ENCODE measurements around the gene CD6. TPM values are rescaled to one million over a fixed set of nuclear protein-coding genes. Genes with fewer than 3 reads are reported as not detected.
A peak's percentile ranks its signal among the peaks of the same experiment; 100 is the strongest.

CD6 gene
- total RNA-seq = 100 to 1,000 TPM; 286 to 377 TPM

- CTCF ChIA-PET = interaction anchor here (0.7 to 3.2 kb wide), 15 partner anchors 8 to 215 kb away, joined by 3 to 16 read pairs (median 4); partner anchors contain the start of gene CD5
These were observed at the start of gene CD6 for GRCh38 chr11:60971520-60971919. Gene CD6, plus strand, starts transcription at chr11:60971680. Its CDS starts 186 bp downstream, at chr11:60971866.

GRCh38 chr11:60921777-60922335 is 49.6 kb upstream of the CD6 start:
- CTCF ChIA-PET = interaction anchor here (0.7 kb wide), 1 partner anchor 19 kb away, joined by 3 read pairs; no protein-coding TSS in a partner anchor

More at GRCh38 chr11:60971520-60971919, at the start of gene CD6:
- Mint-ChIP-seq H3K27me3 (peaks cover 2% of the 10 kb centered on the region), H3K27ac (peak within 1 kb of the TSS; percentile 98), H3K4me3 (peak within 1 kb of the TSS; percentile 87), H3K36me3 (ENCODE audit: low read depth) (peaks cover 46% of the 10 kb centered on the region), H3K9me3 (ENCODE audit: low read depth) (peaks cover 3% of the 10 kb centered on the region), H3K4me1 (peaks cover 21% of the 10 kb centered on the region)
- peak; percentile 60 for ATAC-seq
- intact Hi-C loops (cut with DNase I, micrococcal nuclease) = loop anchor here in 1 of 2 experiments (2.0 kb wide), 2 partner anchors 51 to 139 kb away; no protein-coding TSS in a partner anchor
- DNase-seq = peak; percentile 82
- POLR2A ChIA-PET = interaction anchor here (0.8 to 1.5 kb wide), 6 partner anchors 13 to 131 kb away, joined by 3 to 5 read pairs (median 4); partner anchors contain the start of gene CD5

GRCh38 chr11:60922906-60923305 is 48.6 kb upstream of the CD6 start:
- Mint-ChIP-seq H3K27ac (no peak overlapping the region), H3K36me3 (ENCODE audit: low read depth) (peaks cover 44% of the 10 kb centered on the region), H3K4me3 (no peak overlapping the region), H3K27me3 (peaks cover 12% of the 10 kb centered on the region), H3K4me1 (peaks cover 26% of the 10 kb centered on the region), H3K9me3 (ENCODE audit: low read depth) (no peaks in the 10 kb centered on the region)
- intact Hi-C loops (cut with DNase I, micrococcal nuclease) = no loop called here
- POLR2A ChIA-PET = interaction anchor here (1.2 kb wide), 1 partner anchor 50 kb away, joined by 3 read pairs; no protein-coding TSS in a partner anchor
- no peak for ATAC-seq
- DNase-seq = no peak
- CTCF ChIA-PET = interaction anchor here (1.0 to 1.6 kb wide), 3 partner anchors 12 to 47 kb away, joined by 3 to 5 read pairs (median 4); no protein-coding TSS in a partner anchor

More at GRCh38 chr11:60921777-60922335, 49.6 kb upstream of the CD6 start:
- Mint-ChIP-seq H3K9me3 (ENCODE audit: low read depth) (no peaks in the 10 kb centered on the region), H3K27ac (no peak overlapping the region), H3K36me3 (ENCODE audit: low read depth) (peaks cover 49% of the 10 kb centered on the region), H3K4me1 (peaks cover 31% of the 10 kb centered on the region), H3K27me3 (peaks cover 12% of the 10 kb centered on the region), H3K4me3 (no peak overlapping the region)
- ATAC-seq (no peak), DNase-seq (no peak)
- POLR2A ChIA-PET = no interaction called here
- intact Hi-C loops (cut with DNase I, micrococcal nuclease) = no loop called here

- DNase-seq (no peak), ATAC-seq (no peak)
- H3K4me1 Mint-ChIP-seq = peaks cover 26% of the 10 kb centered on the region
- ChIA-PET POLR2A (interaction anchor here (0.6 to 1.2 kb wide), 4 partner anchors 8 to 56 kb away, joined by 3 to 5 read pairs (median 4); no protein-coding TSS in a partner anchor), CTCF (interaction anchor here (0.6 to 1.6 kb wide), 5 partner anchors 11 to 148 kb away, joined by 3 to 5 read pairs (median 4); no protein-coding TSS in a partner anchor)
- H3K27ac Mint-ChIP-seq = no peak overlapping the region
- H3K36me3 Mint-ChIP-seq (ENCODE audit: low read depth) = peaks cover 41% of the 10 kb centered on the region
- no peak overlapping the region for H3K4me3 Mint-ChIP-seq
- H3K27me3 Mint-ChIP-seq = peaks cover 12% of the 10 kb centered on the region
- intact Hi-C loops (cut with DNase I, micrococcal nuclease) = no loop called here
- H3K9me3 Mint-ChIP-seq (ENCODE audit: low read depth) = no peaks in the 10 kb centered on the region
These were observed 48.2 kb upstream of the CD6 start for GRCh38 chr11:60923326-60923725.

- no peak for DNase-seq
- Mint-ChIP-seq H3K27ac (no peak overlapping the region), H3K27me3 (peaks cover 12% of the 10 kb centered on the region), H3K4me3 (peak overlapping the region; percentile 19), H3K36me3 (ENCODE audit: low read depth) (peaks cover 41% of the 10 kb centered on the region), H3K9me3 (ENCODE audit: low read depth) (no peaks in the 10 kb centered on the region), H3K4me1 (peaks cover 23% of the 10 kb centered on the region)
- ChIA-PET POLR2A (interaction anchor here (0.5 to 1.2 kb wide), 5 partner anchors 8 to 55 kb away, joined by 3 to 5 read pairs (median 4); no protein-coding TSS in a partner anchor), CTCF (interaction anchor here (0.6 to 1.6 kb wide), 7 partner anchors 8 to 159 kb away, joined by 3 to 7 read pairs (median 4); no protein-coding TSS in a partner anchor)
- intact Hi-C loops (cut with DNase I, micrococcal nuclease) = loop anchor here in 1 of 2 experiments (2.0 kb wide), 1 partner anchor 263 kb away; no protein-coding TSS in a partner anchor
- ATAC-seq = no peak
These were observed 47.7 kb upstream of the CD6 start for GRCh38 chr11:60923800-60924109.

- intact Hi-C loops (cut with DNase I, micrococcal nuclease) = loop anchor here in 1 of 2 experiments (2.0 kb wide), 1 partner anchor 262 kb away; no protein-coding TSS in a partner anchor
- H3K4me3 Mint-ChIP-seq = peak within 1 kb of the TSS; percentile 19
- POLR2A ChIA-PET = interaction anchor here (0.5 to 1.2 kb wide), 3 partner anchors 9 to 55 kb away, joined by 4 to 5 read pairs (median 4); no protein-coding TSS in a partner anchor
- peaks cover 12% of the 10 kb centered on the region for H3K27me3 Mint-ChIP-seq
- peaks cover 17% of the 10 kb centered on the region for H3K4me1 Mint-ChIP-seq
- peaks cover 41% of the 10 kb centered on the region for H3K36me3 Mint-ChIP-seq (ENCODE audit: low read depth)
- no peak within 1 kb of the TSS for H3K27ac Mint-ChIP-seq
- peak; percentile 37 for DNase-seq
- CTCF ChIA-PET = interaction anchor here (0.6 to 1.6 kb wide), 7 partner anchors 9 to 159 kb away, joined by 3 to 7 read pairs (median 3); no protein-coding TSS in a partner anchor
- no peaks in the 10 kb centered on the region for H3K9me3 Mint-ChIP-seq (ENCODE audit: low read depth)
- ATAC-seq = peak; percentile 37
These were observed 47.2 kb upstream of the CD6 start, which contains the start of gene TMEM132A for GRCh38 chr11:60924110-60924905. Gene TMEM132A, plus strand, starts transcription at chr11:60924460. Its CDS starts 174 bp downstream, at chr11:60924634.

GRCh38 chr11:60924906-60925853 is 46.3 kb upstream of the CD6 start:
- peak; percentile 38 for ATAC-seq
- DNase-seq = peak; percentile 20
- intact Hi-C loops (cut with DNase I, micrococcal nuclease) = loop anchor here in 1 of 2 experiments (2.0 kb wide), 1 partner anchor 262 kb away; no protein-coding TSS in a partner anchor
- H3K27me3 Mint-ChIP-seq = peaks cover 17% of the 10 kb centered on the region
- H3K4me3 Mint-ChIP-seq = peak overlapping the region; percentile 19
- H3K27ac Mint-ChIP-seq = no peak overlapping the region
- H3K36me3 Mint-ChIP-seq (ENCODE audit: low read depth) = peaks cover 33% of the 10 kb centered on the region
- CTCF ChIA-PET = no interaction called here
- peaks cover 14% of the 10 kb centered on the region for H3K4me1 Mint-ChIP-seq
- POLR2A ChIA-PET = no interaction called here
- no peaks in the 10 kb centered on the region for H3K9me3 Mint-ChIP-seq (ENCODE audit: low read depth)

GRCh38 chr11:60925868-60926267 is 45.6 kb upstream of the CD6 start:
- Mint-ChIP-seq H3K27ac (no peak overlapping the region), H3K4me1 (peaks cover 14% of the 10 kb centered on the region), H3K27me3 (peaks cover 17% of the 10 kb centered on the region), H3K36me3 (ENCODE audit: low read depth) (peaks cover 27% of the 10 kb centered on the region), H3K9me3 (ENCODE audit: low read depth) (no peaks in the 10 kb centered on the region), H3K4me3 (no peak overlapping the region)
- intact Hi-C loops (cut with DNase I, micrococcal nuclease) = loop anchor here in 1 of 2 experiments (2.0 kb wide), 1 partner anchor 261 kb away; no protein-coding TSS in a partner anchor
- peak; percentile 56 for ATAC-seq
- no peak for DNase-seq
- ChIA-PET POLR2A (no interaction called here), CTCF (no interaction called here)

GRCh38 chr11:60926500-60926899 is 45.0 kb upstream of the CD6 start:
- Mint-ChIP-seq H3K9me3 (ENCODE audit: low read depth) (no peaks in the 10 kb centered on the region), H3K36me3 (ENCODE audit: low read depth) (peaks cover 21% of the 10 kb centered on the region), H3K4me1 (peaks cover 14% of the 10 kb centered on the region), H3K27me3 (peaks cover 17% of the 10 kb centered on the region), H3K27ac (no peak overlapping the region), H3K4me3 (no peak overlapping the region)
- ChIA-PET CTCF (interaction anchor here (0.7 to 1.4 kb wide), 3 partner anchors 24 to 96 kb away, joined by 3 to 4 read pairs (median 3); no protein-coding TSS in a partner anchor), POLR2A (no interaction called here)
- ATAC-seq (no peak), DNase-seq (no peak)
- intact Hi-C loops (cut with DNase I, micrococcal nuclease) = no loop called here

- ChIA-PET CTCF (interaction anchor here (0.6 to 1.4 kb wide), 3 partner anchors 23 to 340 kb away, joined by 3 to 4 read pairs (median 3); no protein-coding TSS in a partner anchor), POLR2A (interaction anchor here (0.5 to 1.7 kb wide), 2 partner anchors 11 to 14 kb away, joined by 3 to 5 read pairs; no protein-coding TSS in a partner anchor)
- DNase-seq = no peak
- Mint-ChIP-seq H3K9me3 (ENCODE audit: low read depth) (no peaks in the 10 kb centered on the region), H3K27ac (no peak overlapping the region), H3K27me3 (peaks cover 17% of the 10 kb centered on the region), H3K4me3 (no peak overlapping the region), H3K4me1 (peaks cover 14% of the 10 kb centered on the region), H3K36me3 (ENCODE audit: low read depth) (peaks cover 16% of the 10 kb centered on the region)
- ATAC-seq = no peak
- intact Hi-C loops (cut with DNase I, micrococcal nuclease) = no loop called here
These were observed 44.4 kb upstream of the CD6 start for GRCh38 chr11:60927061-60927592.
